HG02852 (cell line): ENCODE results near the gene MAP3K13.
"Not testable (repeated sequence)": the region's sequence is repeated elsewhere in the genome, so short reads cannot be mapped to it uniquely, and the experiment has no call there.

ENCODE experiments used
- ATAC-seq: cut with Tn5 transposase; IDR thresholded peaks from one replicate; pipeline ENCODE4 v1.9.1; 2021; ENCODE audit warnings: mild to moderate bottlenecking, moderate library complexity; ENCODE audit not compliant: unreplicated experiment

MAP3K13 gene

DNA sequence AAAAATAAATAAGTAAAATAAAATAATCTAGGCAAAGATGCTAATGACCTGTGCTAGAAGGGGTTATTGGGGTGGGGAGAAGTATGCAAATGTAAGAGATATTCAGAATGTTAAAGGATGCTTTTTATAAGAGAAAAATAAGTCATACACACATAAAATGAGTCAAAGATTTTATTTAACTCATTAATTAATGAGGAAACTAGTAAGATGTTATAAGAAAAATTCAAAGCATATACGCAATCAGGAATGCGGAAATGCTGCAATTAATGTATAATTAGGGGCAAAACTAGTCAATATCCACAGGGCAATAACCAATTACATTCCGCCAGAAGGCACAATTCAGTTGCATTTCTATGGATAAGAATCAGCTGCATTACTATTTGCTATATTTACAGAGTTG is 30.1 kb downstream of the MAP3K13 start:
- no peak for ATAC-seq

GRCh38 chr3:185397676-185398075 is 34.7 kb downstream of the MAP3K13 start:
- ATAC-seq: no peak

DNA sequence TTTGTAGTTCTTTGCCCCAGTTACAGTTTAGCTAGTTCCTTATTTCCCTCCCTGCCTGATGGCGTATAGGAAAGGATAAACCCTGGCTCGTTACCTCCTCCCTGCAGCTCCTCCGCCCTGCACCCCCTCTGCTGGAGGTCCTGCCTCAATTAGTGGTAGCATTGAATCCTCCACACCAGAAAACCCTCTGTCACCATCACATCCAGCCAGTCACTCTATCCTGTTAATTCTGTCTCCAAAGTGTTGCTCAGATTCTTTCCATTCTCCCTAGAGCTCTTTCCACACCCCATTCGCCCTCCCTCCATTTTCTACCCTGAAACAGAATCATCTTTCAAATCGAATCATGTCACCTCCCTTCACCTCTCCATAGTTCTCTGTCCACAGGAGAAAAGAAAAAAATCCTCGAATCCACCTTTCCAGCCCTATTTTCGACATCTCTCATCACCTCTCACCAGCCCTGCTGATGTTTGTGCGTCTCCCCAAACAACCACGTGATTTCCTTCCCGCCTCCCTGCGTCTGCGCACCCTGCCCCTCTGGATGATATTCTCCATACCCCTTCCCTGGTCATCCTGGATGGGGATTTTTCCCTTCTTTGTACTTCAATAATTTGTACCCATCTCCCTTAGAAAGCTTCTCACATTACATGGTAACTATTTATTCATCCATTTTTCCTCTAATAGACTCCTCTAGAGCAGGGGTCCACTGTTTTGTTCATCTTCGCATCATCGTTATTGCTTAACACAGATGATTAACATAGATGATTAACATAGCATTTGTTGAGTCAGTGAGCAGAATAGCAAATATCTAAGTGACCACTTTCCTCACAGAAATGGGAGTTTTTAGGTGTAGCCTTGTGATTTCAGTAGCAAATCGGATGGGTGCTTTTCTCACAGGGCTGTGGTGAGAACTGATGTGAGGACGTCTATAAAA is 37.1 kb downstream of the MAP3K13 start:
- ATAC-seq: no peak

DNA sequence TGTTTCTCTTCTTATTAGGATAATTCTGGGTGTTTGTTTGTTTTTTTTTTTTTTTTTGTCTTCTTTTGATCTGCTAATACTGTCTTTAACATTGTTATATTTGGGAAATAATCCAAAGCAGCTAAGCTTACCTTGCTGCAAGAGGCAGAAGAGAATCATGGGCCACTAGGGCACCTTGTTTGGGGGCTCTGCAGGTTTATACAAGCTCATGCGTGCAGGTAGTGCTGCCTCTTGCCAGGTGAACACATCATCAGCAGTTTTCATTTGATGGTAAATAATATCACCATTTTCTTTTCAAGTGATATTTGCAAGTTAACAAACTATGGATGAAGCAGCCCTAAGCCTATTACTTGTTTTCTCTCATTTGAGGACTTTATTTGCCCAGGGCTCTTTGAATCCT is 37.9 kb downstream of the MAP3K13 start:
- no peak for ATAC-seq

DNA sequence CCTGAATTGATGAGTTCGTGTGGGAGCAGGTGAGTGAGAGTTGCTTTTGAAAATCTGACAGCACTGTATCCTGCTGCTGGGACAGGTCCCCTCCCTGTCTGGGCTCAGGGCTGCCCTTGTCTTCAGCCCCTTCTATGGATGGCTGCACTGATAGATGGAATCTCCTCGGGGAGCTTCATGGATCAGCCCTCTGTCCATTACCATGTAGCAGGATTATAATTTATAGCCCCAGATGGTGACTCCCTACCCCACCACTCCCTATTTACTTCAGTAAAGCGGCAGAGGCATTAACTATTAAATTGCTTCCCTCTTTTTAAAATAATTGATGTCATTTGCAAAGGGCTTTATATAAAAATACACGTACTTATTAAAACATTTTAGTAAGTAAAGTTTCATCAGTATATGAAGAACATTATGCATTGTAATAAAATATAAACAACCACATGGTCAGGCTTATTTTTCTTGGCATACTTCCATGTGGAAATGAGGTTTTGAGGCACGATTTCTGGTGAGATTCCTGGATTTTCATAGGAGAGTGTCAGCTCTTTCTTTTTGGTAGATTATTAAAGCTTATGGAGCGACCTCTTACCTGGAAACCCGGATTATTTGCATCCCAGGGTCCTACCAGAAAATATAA is 38.5 kb downstream of the MAP3K13 start:
- ATAC-seq: no peak

GRCh38 chr3:185402561-185402960 is 39.6 kb downstream of the MAP3K13 start:
- ATAC-seq: no peak

DNA sequence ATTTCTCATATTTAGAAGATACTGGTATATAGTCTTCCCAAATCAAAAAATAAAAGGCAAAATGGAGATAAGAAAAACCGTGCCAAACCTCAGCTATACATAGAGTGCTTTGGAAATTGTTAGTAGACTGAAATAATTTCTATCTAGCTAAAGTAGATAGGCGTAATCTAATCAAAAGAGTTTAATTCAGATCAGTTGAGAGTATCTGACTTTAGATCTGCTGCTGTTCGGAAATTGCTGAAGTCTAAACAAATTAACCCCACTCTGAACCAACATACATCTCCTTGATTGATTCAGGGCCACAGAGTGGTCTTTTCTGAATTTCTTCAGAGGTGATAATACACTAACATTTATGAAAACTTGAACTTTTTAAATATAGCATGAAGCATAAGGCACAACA is 40.1 kb downstream of the MAP3K13 start:
- ATAC-seq: no peak

GRCh38 chr3:185405243-185405642 is 42.3 kb downstream of the MAP3K13 start:
- ATAC-seq: no peak

- no peak for ATAC-seq
These were observed 42.7 kb downstream of the MAP3K13 start for GRCh38 chr3:185405664-185406063.

DNA sequence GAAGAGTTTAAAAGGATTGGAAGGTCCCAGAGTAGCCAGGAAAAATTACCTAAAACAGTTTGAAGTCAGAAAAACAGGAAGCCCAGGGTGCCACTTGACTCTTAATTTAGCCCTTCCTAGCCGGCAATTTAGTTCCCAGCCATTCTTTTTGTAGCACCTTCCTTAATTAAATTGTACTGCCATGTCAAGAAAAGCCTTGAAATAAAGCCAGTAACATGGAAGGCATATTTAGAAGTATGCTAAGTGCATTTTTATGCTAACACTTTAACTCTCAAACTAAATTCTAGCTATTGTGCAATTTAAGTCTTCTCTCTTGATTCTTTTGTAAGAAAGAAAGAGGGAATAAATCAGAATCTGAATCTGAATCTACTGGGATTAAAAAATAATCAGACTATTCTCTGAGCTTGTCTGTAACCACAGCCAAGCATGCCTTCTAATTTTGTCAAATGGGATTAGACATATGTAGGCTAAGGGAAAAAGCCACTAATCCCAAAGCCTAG is 43.2 kb downstream of the MAP3K13 start:
- ATAC-seq: no peak

DNA sequence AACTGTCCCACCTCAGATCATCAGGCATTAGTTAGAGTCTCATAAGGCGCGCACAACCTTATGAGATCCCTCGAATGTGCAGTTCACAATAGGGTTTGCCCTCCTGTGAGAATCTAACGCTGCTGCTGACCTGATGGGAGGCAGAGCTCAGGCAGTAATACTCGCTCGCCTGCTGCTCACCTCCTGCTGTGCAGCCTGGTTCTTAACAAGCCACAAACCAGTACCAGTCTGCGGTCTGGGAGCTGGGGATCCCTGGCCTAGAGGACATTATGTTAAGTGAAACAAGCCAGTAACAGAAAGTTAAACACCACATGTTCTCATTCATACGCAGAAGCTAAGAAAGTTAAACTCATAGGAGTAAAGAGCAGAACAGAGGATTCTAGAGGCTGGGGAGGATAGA is 47.0 kb downstream of the MAP3K13 start:
- no peak for ATAC-seq

DNA sequence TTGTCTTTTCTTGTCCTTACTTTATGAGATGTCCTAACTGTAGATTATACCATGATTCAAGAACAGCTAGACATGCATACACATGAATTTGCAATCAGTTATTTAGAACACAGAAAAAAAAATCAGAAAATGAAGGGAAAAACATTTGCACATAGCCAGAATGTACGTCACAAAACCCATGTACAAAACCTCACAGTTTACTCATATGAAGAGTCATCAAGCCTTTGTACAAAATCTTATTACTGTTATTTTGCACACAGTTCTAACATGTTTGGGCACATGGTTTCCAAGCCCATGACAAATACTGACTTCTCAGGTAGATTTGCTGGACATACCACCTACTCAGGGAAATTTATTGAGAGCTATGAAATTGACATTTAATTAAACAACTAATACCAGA is 48.2 kb downstream of the MAP3K13 start:
- no peak for ATAC-seq

GRCh38 chr3:185416513-185416912 is 53.6 kb downstream of the MAP3K13 start:
- no peak for ATAC-seq

DNA sequence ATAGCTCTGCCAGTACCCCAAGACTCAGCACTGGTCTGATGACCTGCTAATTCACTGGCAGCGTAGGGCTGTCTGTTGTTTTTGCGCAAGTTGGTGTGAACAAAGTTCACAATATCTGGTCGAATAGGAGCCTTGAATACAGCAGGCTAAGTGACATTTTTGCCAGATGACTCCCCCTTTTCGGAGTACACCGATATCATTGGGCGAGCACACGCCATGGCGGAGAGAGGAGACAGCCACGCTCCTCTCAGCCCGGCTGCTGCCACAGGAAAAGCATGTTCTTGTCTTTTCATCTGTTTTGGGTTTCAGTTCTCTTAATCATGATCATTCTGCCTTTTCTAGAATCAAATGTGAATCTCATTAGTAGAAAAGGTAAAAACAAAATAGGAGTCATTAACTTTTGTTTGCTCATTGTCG is 55.6 kb downstream of the MAP3K13 start:
- not testable (repeated sequence) for ATAC-seq

DNA sequence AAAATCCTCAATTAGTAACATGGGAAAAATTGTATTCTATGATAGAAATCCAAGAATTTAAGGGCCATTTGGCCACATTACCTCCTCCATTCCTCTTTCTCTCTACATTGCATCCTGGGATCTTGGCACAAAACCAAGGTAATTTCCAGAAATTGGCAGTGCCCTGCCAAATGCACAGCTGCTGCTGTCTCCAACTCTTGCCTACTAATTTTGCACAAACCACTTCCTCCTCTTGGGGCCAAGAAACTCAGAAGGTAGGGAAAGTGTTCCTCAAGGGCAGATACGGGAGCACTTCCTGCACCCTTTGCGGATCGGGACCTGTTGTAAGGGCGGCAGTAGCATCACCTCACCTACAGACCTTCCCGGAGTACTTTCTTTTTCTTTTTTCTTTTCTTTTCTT is 57.8 kb downstream of the MAP3K13 start:
- ATAC-seq: no peak

DNA sequence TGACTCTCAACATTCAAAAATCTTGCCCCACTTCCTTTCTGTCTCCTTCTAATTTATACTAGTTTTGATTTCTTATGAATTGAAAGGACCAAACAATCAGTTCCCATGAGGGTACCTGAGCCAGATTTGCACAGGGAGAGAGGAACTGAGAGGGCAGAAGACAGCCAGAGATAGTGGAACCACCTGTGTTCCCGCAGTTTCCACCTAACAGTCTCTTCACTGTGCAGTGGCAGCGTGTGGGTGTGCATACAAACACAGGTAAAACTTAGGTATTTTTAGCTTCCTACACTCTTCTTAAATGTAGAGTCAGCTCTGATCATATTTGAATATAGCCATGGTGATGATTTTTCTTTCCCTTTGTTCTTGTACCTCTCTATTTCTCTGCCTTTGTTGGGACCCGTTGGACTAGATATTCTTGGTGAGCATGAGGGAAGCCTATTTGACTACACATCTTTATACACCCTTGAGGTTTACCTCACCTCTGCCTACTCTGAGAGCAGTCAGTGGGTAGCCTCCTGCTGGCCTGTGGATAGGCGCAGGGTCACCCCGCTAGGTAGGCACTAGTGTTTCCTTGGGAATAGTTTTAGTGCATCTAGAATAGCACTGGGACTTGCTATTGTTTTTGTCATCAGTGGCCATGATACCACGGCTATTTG is 58.8 kb downstream of the MAP3K13 start:
- ATAC-seq: peak; percentile 63

DNA sequence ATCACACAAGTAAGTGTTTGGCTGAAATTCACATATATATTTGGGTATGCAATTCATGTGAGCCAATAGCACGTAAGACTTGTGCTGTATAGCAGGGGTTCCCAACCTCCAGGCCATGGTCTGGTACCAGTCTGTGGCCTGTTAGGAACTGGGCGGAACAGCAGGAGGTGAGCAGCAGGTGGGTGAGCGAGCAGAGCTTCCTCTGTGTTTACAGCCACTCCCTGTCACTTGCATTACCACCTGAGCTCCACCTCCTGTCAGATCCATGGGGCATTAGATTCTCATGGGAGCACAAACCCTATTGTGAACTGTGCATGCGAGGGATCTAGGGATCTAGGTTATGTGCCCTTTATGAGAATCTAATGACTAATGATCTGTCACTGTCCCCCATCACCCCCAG is 59.7 kb downstream of the MAP3K13 start:
- no peak for ATAC-seq

- ATAC-seq: no peak
These were observed 60.2 kb downstream of the MAP3K13 start for GRCh38 chr3:185423178-185423577.

GRCh38 chr3:185424435-185424834 is 61.5 kb downstream of the MAP3K13 start:
- no peak for ATAC-seq

- ATAC-seq: no peak
These were observed 67.4 kb downstream of the MAP3K13 start for GRCh38 chr3:185430375-185430774.

DNA sequence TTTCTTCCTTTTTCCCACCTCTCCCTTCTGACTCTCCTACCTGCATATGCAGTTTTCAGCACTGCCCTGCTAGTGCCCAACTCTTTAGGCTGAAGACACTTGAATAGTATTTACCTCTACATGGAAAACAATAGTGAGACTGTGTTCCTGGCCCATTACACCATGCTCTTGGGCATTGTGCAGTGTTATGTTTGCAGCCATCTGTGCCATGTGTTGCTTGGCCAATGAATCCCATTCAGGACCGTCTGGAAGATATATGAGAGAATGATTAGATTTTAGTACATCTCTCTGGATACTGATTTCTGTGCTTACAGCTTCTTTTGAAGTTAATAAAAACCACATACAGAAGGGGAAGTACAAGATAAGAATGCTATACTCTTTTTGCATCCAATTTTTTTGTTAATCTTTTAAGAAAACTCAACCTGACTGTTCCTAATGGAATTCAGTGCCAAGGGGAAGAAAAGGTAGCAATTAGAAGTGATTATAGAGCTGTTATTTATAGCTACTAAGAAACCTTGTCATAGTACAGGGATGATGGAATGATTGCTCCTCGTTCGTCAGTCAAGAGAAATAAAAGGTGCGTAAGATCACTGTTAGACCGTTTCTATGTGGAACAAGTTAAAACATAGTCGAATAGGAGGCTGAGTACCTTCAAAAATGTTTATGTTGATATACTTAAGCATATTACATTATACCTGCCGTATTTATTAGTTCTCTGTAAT is 77.0 kb downstream of the MAP3K13 start:
- ATAC-seq: no peak
